ENCODE results near the gene CDYL2. TPM values are rescaled to one million over a fixed set of nuclear protein-coding genes. Genes with fewer than 3 reads are reported as not detected.

Gene CDYL2
- polyA plus RNA-seq, 1 of the 3 experiments (the other 2 are of a cell fraction), result 0.03 TPM

GRCh38 chr16:80741724-80742123 lies 62.7 kb downstream of the CDYL2 start:
- ChIA-PET CTCF (no interaction called here), POLR2A (no interaction called here)
- no peaks in the 10 kb centered on the region for H3K4me1 ChIP-seq (ENCODE audit: control insufficient read depth in 1 of 2, insufficient read depth in 2 of 2, low read depth in 1 of 2, low read length in 1 of 2)
- H3F3A ChIP-seq (replicated peaks; ENCODE audit: insufficient read depth), result no peaks in the 10 kb centered on the region
- no peak overlapping the region for H3K9ac ChIP-seq
- no peaks in the 10 kb centered on the region for H3K9me2 ChIP-seq
- no peak for TF ChIP-seq EZH2phosphoT487 (IDR thresholded peaks at IDR 0.05; ENCODE audit: borderline replicate concordance, low read depth)
- TF ChIP-seq GATA2 (CRISPR knock-in tag; IDR thresholded peaks at IDR 0.05), result no peak
- TF ChIP-seq RXRA (IDR thresholded peaks at IDR 0.05; ENCODE audit: borderline replicate concordance, low read depth), result no peak
- no peak for TF ChIP-seq TAF1 (IDR thresholded peaks at IDR 0.05; ENCODE audit: borderline replicate concordance, low read depth, low read length)
- TF ChIP-seq ZBTB33 (IDR thresholded peaks at IDR 0.05; ENCODE audit: borderline replicate concordance, low read depth), result no peak
- TF ChIP-seq RAD21 (IDR thresholded peaks at IDR 0.05; ENCODE audit: low read length), result no peak
- TF ChIP-seq FOXM1 (IDR thresholded peaks at IDR 0.05; ENCODE audit: low read depth), result no peak
- TF ChIP-seq, protein P1, sequence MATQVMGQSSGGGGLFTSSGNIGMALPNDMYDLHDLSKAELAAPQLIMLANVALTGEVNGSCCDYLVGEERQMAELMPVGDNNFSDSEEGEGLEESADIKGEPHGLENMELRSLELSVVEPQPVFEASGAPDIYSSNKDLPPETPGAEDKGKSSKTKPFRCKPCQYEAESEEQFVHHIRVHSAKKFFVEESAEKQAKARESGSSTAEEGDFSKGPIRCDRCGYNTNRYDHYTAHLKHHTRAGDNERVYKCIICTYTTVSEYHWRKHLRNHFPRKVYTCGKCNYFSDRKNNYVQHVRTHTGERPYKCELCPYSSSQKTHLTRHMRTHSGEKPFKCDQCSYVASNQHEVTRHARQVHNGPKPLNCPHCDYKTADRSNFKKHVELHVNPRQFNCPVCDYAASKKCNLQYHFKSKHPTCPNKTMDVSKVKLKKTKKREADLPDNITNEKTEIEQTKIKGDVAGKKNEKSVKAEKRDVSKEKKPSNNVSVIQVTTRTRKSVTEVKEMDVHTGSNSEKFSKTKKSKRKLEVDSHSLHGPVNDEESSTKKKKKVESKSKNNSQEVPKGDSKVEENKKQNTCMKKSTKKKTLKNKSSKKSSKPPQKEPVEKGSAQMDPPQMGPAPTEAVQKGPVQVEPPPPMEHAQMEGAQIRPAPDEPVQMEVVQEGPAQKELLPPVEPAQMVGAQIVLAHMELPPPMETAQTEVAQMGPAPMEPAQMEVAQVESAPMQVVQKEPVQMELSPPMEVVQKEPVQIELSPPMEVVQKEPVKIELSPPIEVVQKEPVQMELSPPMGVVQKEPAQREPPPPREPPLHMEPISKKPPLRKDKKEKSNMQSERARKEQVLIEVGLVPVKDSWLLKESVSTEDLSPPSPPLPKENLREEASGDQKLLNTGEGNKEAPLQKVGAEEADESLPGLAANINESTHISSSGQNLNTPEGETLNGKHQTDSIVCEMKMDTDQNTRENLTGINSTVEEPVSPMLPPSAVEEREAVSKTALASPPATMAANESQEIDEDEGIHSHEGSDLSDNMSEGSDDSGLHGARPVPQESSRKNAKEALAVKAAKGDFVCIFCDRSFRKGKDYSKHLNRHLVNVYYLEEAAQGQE (IDR thresholded peaks at IDR 0.05; ENCODE audit: low read depth, low read length), result no peak
- TF ChIP-seq, protein P2, sequence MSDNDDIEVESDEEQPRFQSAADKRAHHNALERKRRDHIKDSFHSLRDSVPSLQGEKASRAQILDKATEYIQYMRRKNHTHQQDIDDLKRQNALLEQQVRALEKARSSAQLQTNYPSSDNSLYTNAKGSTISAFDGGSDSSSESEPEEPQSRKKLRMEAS (IDR thresholded peaks at IDR 0.05; ENCODE audit: low read depth), result no peak
- no peak for TF ChIP-seq PBX3 (IDR thresholded peaks at IDR 0.05)
- no peak for TF ChIP-seq EP300 (IDR thresholded peaks at IDR 0.05; ENCODE audit: borderline replicate concordance in 1 of 2, low read depth in 1 of 2, low read length in 1 of 2)
- no peak for TF ChIP-seq MXI1 (IDR thresholded peaks at IDR 0.05; ENCODE audit: low read depth, low read length)
- H3K4me2 ChIP-seq, result no peak overlapping the region
- no peak overlapping the region for H3K4me3 ChIP-seq (ENCODE audit: low read depth in 2 of 2, low read length in 1 of 2)
- 7% methylated on average over 4 of the region's 4 CpGs for WGBS (ENCODE audit: low lambda C conversion rate)
- H3K27ac ChIP-seq (ENCODE audit: low read depth in 2 of 2, low read length in 1 of 2), result no peak overlapping the region
- no peak overlapping the region for H2AFZ ChIP-seq (ENCODE audit: low read depth)
- H3K9me3 ChIP-seq, result peaks cover 9% of the 10 kb centered on the region; the same call in 1 of the 2 replicates
- H3K79me2 ChIP-seq (ENCODE audit: insufficient read depth), result no peaks in the 10 kb centered on the region
- H3K27me3 ChIP-seq (ENCODE audit: insufficient read depth), result no peaks in the 10 kb centered on the region
- no peak for DNase-seq
- H3K36me3 ChIP-seq (replicated peaks in 1 of 2; ENCODE audit: control insufficient read depth in 1 of 2, insufficient read depth in 2 of 2, low read length in 1 of 2), result no peaks in the 10 kb centered on the region
- no peaks in the 10 kb centered on the region for H4K20me1 ChIP-seq (ENCODE audit: insufficient read depth)
